ENCODE results near the gene INO80B. TPM values are rescaled to one million over a fixed set of nuclear protein-coding genes. Genes with fewer than 3 reads are reported as not detected.

INO80B gene
- total and polyA plus RNA-seq, 8 donors: 23.8 to 44.5 (median 34.3) TPM

DNA sequence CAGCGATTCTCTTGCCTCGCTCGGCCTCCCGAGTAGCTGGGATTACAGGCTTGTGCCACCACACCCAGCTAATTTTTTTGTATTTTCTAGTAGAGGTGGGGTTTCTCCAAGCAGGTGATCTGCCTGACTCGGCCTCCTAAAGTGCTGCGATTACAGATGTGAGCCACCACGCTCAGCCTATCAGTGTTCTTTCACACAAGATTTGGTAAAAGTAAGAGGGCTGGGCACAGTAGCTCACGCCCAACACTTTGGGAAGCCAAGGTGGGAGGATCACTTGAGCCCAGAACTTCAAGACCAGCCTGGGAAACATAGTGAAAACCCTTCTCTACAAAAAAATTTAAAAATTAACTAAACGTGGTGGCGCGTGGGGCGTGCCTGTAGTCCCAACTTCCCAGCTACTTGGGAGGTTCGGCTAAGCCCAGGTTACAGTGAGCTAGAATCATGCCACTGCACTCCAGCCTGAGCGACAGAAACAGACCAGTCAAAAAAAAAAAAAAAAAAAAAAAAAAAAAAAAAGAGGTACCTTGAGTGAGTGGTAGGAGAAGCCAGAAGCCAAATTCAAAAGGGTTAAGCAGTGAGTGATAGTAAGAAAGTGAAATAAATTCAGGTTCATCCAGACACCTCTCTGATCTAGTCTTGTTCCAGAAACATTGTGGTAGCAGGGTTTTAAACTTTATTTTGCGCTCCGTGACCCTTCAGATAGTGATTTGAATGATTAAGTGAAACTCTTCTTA is 16.6 kb downstream of the INO80B start:
- Histone ChIP-seq H3K9me3 (no peaks in the 10 kb centered on the region), H3K36me3 (peaks cover 0 to 18% of the 10 kb centered on the region in 2 donors), H3K4me3 (peak overlapping the region; percentile 70 to 77), H3K27me3 (no peaks in the 10 kb centered on the region), H3K4me1 (peaks cover 9 to 24% of the 10 kb centered on the region in 2 donors), H3K27ac (peak overlapping the region; percentile 93 to 94)
- no peak for TF ChIP-seq CTCF (IDR thresholded peaks at IDR 0.05)
- intact Hi-C loops (cut with DNase I): no loop called here
- ATAC-seq (no peak), DNase-seq (peak in 1 of 4 donors; percentile 23)

GRCh38 chr2:74472086-74472944 is 17.4 kb downstream of the INO80B start, which contains the start of gene MRPL53:
MRPL53 (minus strand) TSS chr2:74472680; CDS start chr2:74472660, 20 bp downstream.
- peak; percentile 94 to 96 (median 96) for DNase-seq
- intact Hi-C loops (cut with DNase I): no loop called here
- H3K27ac ChIP-seq: peak within 1 kb of the TSS; percentile 93 to 94
- peak within 1 kb of the TSS; percentile 70 to 77 for H3K4me3 ChIP-seq
- peaks cover 0 to 18% of the 10 kb centered on the region in 2 donors for H3K36me3 ChIP-seq
- no peaks in the 10 kb centered on the region for H3K27me3 ChIP-seq
- ATAC-seq: peak; percentile 95
- no peak for TF ChIP-seq CTCF (IDR thresholded peaks at IDR 0.05)
- no peaks in the 10 kb centered on the region for H3K9me3 ChIP-seq
- H3K4me1 ChIP-seq: peaks cover 15 to 31% of the 10 kb centered on the region in 2 donors

GRCh38 chr2:74472945-74473258 is 18.0 kb downstream of the INO80B start:
- TF ChIP-seq CTCF (IDR thresholded peaks at IDR 0.05): no peak
- H3K9me3 ChIP-seq: no peaks in the 10 kb centered on the region
- DNase-seq: no peak
- H3K4me3 ChIP-seq: peak overlapping the region; percentile 70 to 77
- no peaks in the 10 kb centered on the region for H3K27me3 ChIP-seq
- peak overlapping the region; percentile 93 to 94 for H3K27ac ChIP-seq
- H3K36me3 ChIP-seq: peaks cover 0 to 18% of the 10 kb centered on the region in 2 donors
- ATAC-seq: peak; percentile 4
- peaks cover 15 to 34% of the 10 kb centered on the region in 2 donors for H3K4me1 ChIP-seq
- intact Hi-C loops (cut with DNase I): no loop called here

GRCh38 chr2:74474481-74474880 is 19.6 kb downstream of the INO80B start:
- DNase-seq (peak in 1 of 4 donors; percentile 39), ATAC-seq (no peak)
- Histone ChIP-seq H3K4me3 (no peak overlapping the region), H3K4me1 (peaks cover 15 to 37% of the 10 kb centered on the region in 2 donors), H3K36me3 (peaks cover 0 to 28% of the 10 kb centered on the region in 2 donors), H3K27me3 (no peaks in the 10 kb centered on the region), H3K27ac (no peak overlapping the region), H3K9me3 (no peaks in the 10 kb centered on the region)
- TF ChIP-seq CTCF (IDR thresholded peaks at IDR 0.05): no peak
- intact Hi-C loops (cut with DNase I): no loop called here

- Histone ChIP-seq H3K4me3 (no peak overlapping the region), H3K36me3 (peaks cover 0 to 31% of the 10 kb centered on the region in 2 donors), H3K4me1 (peaks cover 15 to 40% of the 10 kb centered on the region in 2 donors), H3K27ac (no peak overlapping the region), H3K9me3 (no peaks in the 10 kb centered on the region), H3K27me3 (no peaks in the 10 kb centered on the region)
- DNase-seq: peak in 1 of 4 donors; percentile 39
- ATAC-seq: no peak
- intact Hi-C loops (cut with DNase I): no loop called here
- TF ChIP-seq CTCF (IDR thresholded peaks at IDR 0.05): no peak
Measured at GRCh38 chr2:74474899-74475298, 20.0 kb downstream of the INO80B start.
